Smooth muscle cell (in vitro differentiated cells): ENCODE measurements around the gene UIMC1. TPM values are rescaled to one million over a fixed set of nuclear protein-coding genes. Genes with fewer than 3 reads are reported as not detected.
"Not testable (repeated sequence)": the region's sequence is repeated elsewhere in the genome, so short reads cannot be mapped to it uniquely, and the experiment has no call there.

Source experiments
- DNase-seq: peaks from one replicate; lab custom pipeline; 2025; ENCODE audit not compliant: unreplicated experiment; lab: John Stamatoyannopoulos, UW
- H2AFZ ChIP-seq: fragments of 200-600 bp; sonication (generic); 2 replicates; pipeline ENCODE4 v1.6.0; 2016; ENCODE audit warnings: antibody characterized with exemption, low read depth, mild to moderate bottlenecking
- H3F3A ChIP-seq: fragments of 200-600 bp; sonication (generic); 2 replicates; pipeline ENCODE4 v1.6.0; 2017; ENCODE audit warnings: antibody characterized with exemption, low read depth
- H3K27ac ChIP-seq: fragments of 200-600 bp; sonication (generic); 2 replicates; pipeline ENCODE4 v1.5.1; 2016; ENCODE audit warnings: low read depth, mild to moderate bottlenecking
- H3K27me3 ChIP-seq: fragments of 200-600 bp; sonication (generic); 2 replicates; pipeline ENCODE4 v1.6.1; 2016; ENCODE audit warnings: low read depth, mild to moderate bottlenecking
- H3K36me3 ChIP-seq: fragments of 200-600 bp; sonication (generic); 2 replicates; pipeline ENCODE4 v1.5.1; 2016; ENCODE audit warnings: low read depth
- H3K4me1 ChIP-seq: fragments of 200-600 bp; sonication (generic); 2 replicates; pipeline ENCODE4 v1.5.1; 2016; ENCODE audit warnings: low read depth
- H3K4me2 ChIP-seq: fragments of 200-600 bp; sonication (generic); 2 replicates; pipeline ENCODE4 v1.6.0; 2016; ENCODE audit warnings: mild to moderate bottlenecking
- H3K4me3 ChIP-seq: fragments of 200-600 bp; sonication (generic); 2 replicates; pipeline ENCODE4 v1.5.1; 2016; ENCODE audit warnings: mild to moderate bottlenecking
- H3K79me2 ChIP-seq: fragments of 200-600 bp; sonication (generic); 2 replicates; pipeline ENCODE4 v1.6.0; 2016; ENCODE audit warnings: low read depth, mild to moderate bottlenecking
- H3K9ac ChIP-seq: fragments of 200-600 bp; sonication (generic); 2 replicates; pipeline ENCODE4 v1.6.0; 2016; ENCODE audit warnings: low read depth
- H3K9me3 ChIP-seq: fragments of 200-600 bp; sonication (generic); replicated peaks from 2 replicates; pipeline ENCODE4 v1.5.1; 2016; ENCODE audit warnings: low read depth
- H4K20me1 ChIP-seq: fragments of 200-600 bp; sonication (generic); 2 replicates; pipeline ENCODE4 v1.6.0; 2016; ENCODE audit warnings: low read depth
- WGBS: methylation state at CpG from one replicate; pipeline ENCODE4 v1.1.7; 2016; ENCODE audit warnings: low lambda C conversion rate; 5-methylcytosine and 5-hydroxymethylcytosine counted together
- polyA plus RNA-seq: library from polyadenylated mRNA; unstranded; fragments of >200 nt; fragmentation: Nextera tagmentation; extraction: Ambion mirVana; gene quantifications from 2 replicates; pipeline ENCODE4 v1.2.1, GENCODE V29; 2016
- total RNA-seq: library from RNA; depleted of rRNA; stranded (reverse); fragments of >200 nt; gene quantifications from 2 replicates; pipeline ENCODE4 v1.2.3, GENCODE V29; 2014
- TF ChIP-seq, protein P1 (sequence below): fragments of 200-600 bp; sonication (generic); IDR thresholded peaks from 2 replicates; pipeline ENCODE4 v1.5.1; 2017; ENCODE audit warnings: borderline replicate concordance, mild to moderate bottlenecking, antibody characterized with exemption; ENCODE audit not compliant: insufficient read depth, poor library complexity, severe bottlenecking

UIMC1 gene
- total and polyA plus RNA-seq, 2 experiments from 2014 or later = 12.1 to 19.9 TPM

DNA sequence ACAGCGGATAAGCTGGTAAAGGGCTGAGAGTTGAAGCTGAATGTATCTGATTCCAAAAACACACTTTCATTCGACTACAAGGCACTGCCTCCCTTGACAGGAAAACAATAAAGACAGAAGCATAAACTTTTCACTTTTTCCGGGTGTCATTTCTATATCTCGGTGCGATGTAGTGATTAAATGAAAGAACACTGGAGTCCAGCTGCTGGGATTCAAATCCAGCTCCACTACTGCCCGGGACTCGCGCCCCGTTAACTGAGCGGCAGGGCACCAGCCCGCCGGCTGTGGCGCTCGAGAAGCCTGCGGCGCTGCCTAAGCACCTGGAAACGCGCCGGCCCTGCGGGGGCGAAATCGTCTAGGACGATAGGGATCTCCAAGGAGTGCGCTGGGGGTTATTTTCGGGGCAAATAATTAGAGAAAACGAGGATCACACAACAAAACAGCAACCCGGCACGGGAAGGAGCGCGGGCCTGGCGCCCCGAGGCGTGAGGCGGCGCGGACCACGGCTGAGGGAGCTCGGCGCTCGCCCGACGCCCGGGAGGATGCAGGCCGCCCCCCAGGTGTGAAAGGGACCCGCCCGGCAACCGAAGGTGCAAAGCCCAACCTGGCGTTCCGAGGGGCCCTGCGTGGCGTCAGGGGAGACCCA lies 837 bp downstream of the UIMC1 start:
- peak overlapping the region; percentile 74 for H3K27ac ChIP-seq
- H3K79me2 ChIP-seq = peaks cover 54% of the 10 kb centered on the region
- no peaks in the 10 kb centered on the region for H3K36me3 ChIP-seq
- peak overlapping the region; percentile 88 for H3K9ac ChIP-seq
- peaks cover 18% of the 10 kb centered on the region for H3K4me1 ChIP-seq
- under 1% methylated on average over 35 of the region's 51 CpGs for WGBS
- peak overlapping the region; percentile 91 for H3K4me2 ChIP-seq
- peak; percentile 56 for DNase-seq
- peak overlapping the region; percentile 70 for H3K4me3 ChIP-seq
- peak overlapping the region; percentile 71 for H2AFZ ChIP-seq
- no peaks in the 10 kb centered on the region for H3K9me3 ChIP-seq
- H4K20me1 ChIP-seq = peaks cover 52% of the 10 kb centered on the region
- no peaks in the 10 kb centered on the region for H3F3A ChIP-seq
- TF ChIP-seq, protein P1, sequence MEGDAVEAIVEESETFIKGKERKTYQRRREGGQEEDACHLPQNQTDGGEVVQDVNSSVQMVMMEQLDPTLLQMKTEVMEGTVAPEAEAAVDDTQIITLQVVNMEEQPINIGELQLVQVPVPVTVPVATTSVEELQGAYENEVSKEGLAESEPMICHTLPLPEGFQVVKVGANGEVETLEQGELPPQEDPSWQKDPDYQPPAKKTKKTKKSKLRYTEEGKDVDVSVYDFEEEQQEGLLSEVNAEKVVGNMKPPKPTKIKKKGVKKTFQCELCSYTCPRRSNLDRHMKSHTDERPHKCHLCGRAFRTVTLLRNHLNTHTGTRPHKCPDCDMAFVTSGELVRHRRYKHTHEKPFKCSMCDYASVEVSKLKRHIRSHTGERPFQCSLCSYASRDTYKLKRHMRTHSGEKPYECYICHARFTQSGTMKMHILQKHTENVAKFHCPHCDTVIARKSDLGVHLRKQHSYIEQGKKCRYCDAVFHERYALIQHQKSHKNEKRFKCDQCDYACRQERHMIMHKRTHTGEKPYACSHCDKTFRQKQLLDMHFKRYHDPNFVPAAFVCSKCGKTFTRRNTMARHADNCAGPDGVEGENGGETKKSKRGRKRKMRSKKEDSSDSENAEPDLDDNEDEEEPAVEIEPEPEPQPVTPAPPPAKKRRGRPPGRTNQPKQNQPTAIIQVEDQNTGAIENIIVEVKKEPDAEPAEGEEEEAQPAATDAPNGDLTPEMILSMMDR = peak; percentile 16
- no peaks in the 10 kb centered on the region for H3K27me3 ChIP-seq

DNA sequence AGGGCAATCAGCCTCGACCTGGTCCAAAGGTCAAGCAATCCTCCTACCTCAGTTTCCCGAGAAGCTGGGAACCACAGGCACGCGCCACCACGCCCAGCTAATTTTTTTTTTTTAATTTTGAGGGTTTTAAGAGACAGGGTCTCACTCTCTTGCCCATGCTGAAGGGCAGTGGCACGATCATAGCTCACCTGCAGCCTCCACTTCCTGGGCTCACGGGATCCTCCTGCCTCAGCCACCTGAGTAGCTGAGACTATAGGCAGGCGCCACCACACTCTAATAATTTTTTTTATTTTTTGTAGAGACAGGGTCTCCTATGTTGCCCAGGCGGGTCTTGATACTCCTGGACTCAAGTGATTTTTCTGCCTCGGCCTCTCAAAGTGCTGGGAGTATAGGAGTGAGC lies 1.6 kb downstream of the UIMC1 start:
- Histone ChIP-seq H3K27ac (no peak overlapping the region), H3K79me2 (peaks cover 62% of the 10 kb centered on the region), H3K27me3 (no peaks in the 10 kb centered on the region), H3K4me3 (peak overlapping the region; percentile 70), H3K36me3 (no peaks in the 10 kb centered on the region), H3K4me2 (peak overlapping the region; percentile 91), H3K4me1 (peaks cover 18% of the 10 kb centered on the region), H3F3A (no peaks in the 10 kb centered on the region), H2AFZ (no peak overlapping the region), H3K9ac (no peak overlapping the region), H3K9me3 (no peaks in the 10 kb centered on the region), H4K20me1 (peaks cover 60% of the 10 kb centered on the region)
- WGBS = 95% methylated on average over 10 of the region's 10 CpGs
- TF ChIP-seq, protein P1 = no peak
- DNase-seq = no peak

DNA sequence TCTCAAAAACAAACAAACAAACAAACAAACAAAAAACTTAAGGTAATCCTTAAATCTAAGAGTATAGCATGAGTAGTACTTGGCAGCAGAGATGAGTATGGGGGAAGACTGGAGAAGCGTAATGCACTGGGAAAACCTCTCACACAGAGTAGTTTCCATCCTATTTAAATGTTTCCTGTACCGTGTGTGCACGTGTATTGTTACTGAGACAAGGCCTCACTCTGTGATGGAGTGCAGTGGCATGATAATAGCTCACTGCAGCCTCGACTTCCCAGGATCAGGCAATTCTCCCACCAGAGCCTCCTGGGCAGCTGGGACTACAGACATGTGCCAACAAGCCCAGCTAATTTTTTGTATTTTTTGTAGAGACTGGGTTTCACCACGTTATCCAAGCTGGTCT lies 2.9 kb downstream of the UIMC1 start:
- DNase-seq = no peak
- Histone ChIP-seq H3K4me3 (no peak overlapping the region), H3K36me3 (no peaks in the 10 kb centered on the region), H3K27me3 (no peaks in the 10 kb centered on the region), H4K20me1 (peaks cover 73% of the 10 kb centered on the region), H3K4me1 (peaks cover 18% of the 10 kb centered on the region), H3K9ac (no peak overlapping the region), H2AFZ (no peak overlapping the region), H3K4me2 (no peak overlapping the region), H3K27ac (no peak overlapping the region), H3K9me3 (no peaks in the 10 kb centered on the region), H3F3A (no peaks in the 10 kb centered on the region), H3K79me2 (peaks cover 75% of the 10 kb centered on the region)
- TF ChIP-seq, protein P1 = no peak
- 76% methylated on average over 5 of the region's 5 CpGs for WGBS

DNA sequence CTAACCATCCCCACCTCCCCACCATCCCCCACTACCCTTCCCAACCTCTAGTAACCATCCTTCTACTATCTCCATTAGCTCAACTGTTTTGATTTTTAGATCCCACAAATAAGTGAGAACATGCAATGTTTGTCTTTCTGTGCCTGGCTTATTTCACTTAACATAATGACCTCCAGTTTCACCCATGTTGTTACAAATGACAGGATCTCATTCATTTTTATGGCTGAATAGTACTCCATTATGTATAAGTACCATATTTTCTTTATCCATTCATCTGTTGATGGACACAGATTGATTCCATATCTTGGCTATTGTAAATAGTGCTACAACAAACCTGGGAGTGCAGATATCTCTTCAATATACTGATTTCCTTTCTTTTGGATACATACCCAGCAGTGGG lies 7.1 kb downstream of the UIMC1 start:
- not testable (repeated sequence) for H3K4me3 ChIP-seq, H3K9ac ChIP-seq, DNase-seq, H3K4me2 ChIP-seq, H3K36me3 ChIP-seq, H3K27me3 ChIP-seq, H3K27ac ChIP-seq, H2AFZ ChIP-seq, H3K4me1 ChIP-seq, H3K9me3 ChIP-seq
- Histone ChIP-seq H3F3A (peaks cover 10% of the 10 kb centered on the region), H4K20me1 (peaks cover 100% of the 10 kb centered on the region), H3K79me2 (peaks cover 79% of the 10 kb centered on the region)
